Progenitor cell of endocrine pancreas (in vitro differentiated cells): ENCODE measurements around the gene PCCA. TPM values are rescaled to one million over a fixed set of nuclear protein-coding genes. Genes with fewer than 3 reads are reported as not detected.
"Not testable (repeated sequence)": the region's sequence is repeated elsewhere in the genome, so short reads cannot be mapped to it uniquely, and the experiment has no call there.

Experiments
- DNase-seq: peaks from one replicate; pipeline ENCODE4 v3.0.0; 2021; ENCODE audit warnings: low spot score; ENCODE audit not compliant: unreplicated experiment
- H3K27ac Mint-ChIP-seq: 2 replicates; pipeline ENCODE4 v1.8.0; 2021; ENCODE audit warnings: mild to moderate bottlenecking, moderate library complexity, mixed read lengths
- H3K27me3 Mint-ChIP-seq: 2 replicates; pipeline ENCODE4 v1.8.0; 2021; ENCODE audit warnings: mixed read lengths
- H3K36me3 Mint-ChIP-seq: 2 replicates; pipeline ENCODE4 v1.8.0; 2022; ENCODE audit warnings: mixed read lengths; ENCODE audit not compliant: insufficient read depth
- H3K4me1 Mint-ChIP-seq: 2 replicates; pipeline ENCODE4 v1.8.0; 2021; ENCODE audit warnings: low read depth, mixed read lengths
- H3K4me3 Mint-ChIP-seq: 2 replicates; pipeline ENCODE4 v1.8.0; 2021; ENCODE audit warnings: low read depth, mild to moderate bottlenecking, moderate library complexity, mixed read lengths
- H3K9me3 Mint-ChIP-seq: 2 replicates; pipeline ENCODE4 v1.8.0; 2021; ENCODE audit warnings: low read depth, mixed read lengths
- CTCF ChIP-seq: fragments of 200-600 bp; sonication (generic); IDR thresholded peaks from one replicate; pipeline ENCODE4 v1.5.0; 2021; ENCODE audit warnings: antibody characterized with exemption, mild to moderate bottlenecking; ENCODE audit not compliant: unreplicated experiment
- total RNA-seq: library from RNA; stranded (reverse); gene quantifications from 2 replicates; pipeline ENCODE4 v1.2.1, GENCODE V29; 2021

The PCCA gene
- total RNA-seq, 1 donor from 2014 or later = 48.1 TPM

GRCh38 chr13:100149389-100149788, 60.5 kb downstream of the PCCA start:
- H3K9me3 Mint-ChIP-seq = peaks cover 10% of the 10 kb centered on the region
- no peak overlapping the region for H3K27ac Mint-ChIP-seq
- peaks cover 32% of the 10 kb centered on the region for H3K36me3 Mint-ChIP-seq
- no peaks in the 10 kb centered on the region for H3K27me3 Mint-ChIP-seq
- DNase-seq = no peak
- no peak for TF ChIP-seq CTCF
- no peak overlapping the region for H3K4me3 Mint-ChIP-seq
- H3K4me1 Mint-ChIP-seq = no peaks in the 10 kb centered on the region

GRCh38 chr13:100150711-100151110, 61.8 kb downstream of the PCCA start:
- not testable (repeated sequence) for H3K27me3 Mint-ChIP-seq, H3K4me1 Mint-ChIP-seq, H3K9me3 Mint-ChIP-seq, DNase-seq, H3K27ac Mint-ChIP-seq, H3K4me3 Mint-ChIP-seq
- peaks cover 24% of the 10 kb centered on the region for H3K36me3 Mint-ChIP-seq

GRCh38 chr13:100154842-100155416, 66.0 kb downstream of the PCCA start:
- Mint-ChIP-seq H3K4me1 (no peaks in the 10 kb centered on the region), H3K4me3 (no peak overlapping the region), H3K9me3 (peaks cover 3% of the 10 kb centered on the region), H3K27me3 (no peaks in the 10 kb centered on the region), H3K27ac (peak overlapping the region; percentile 41), H3K36me3 (peaks cover 16% of the 10 kb centered on the region)
- no peak for TF ChIP-seq CTCF
- DNase-seq = no peak

GRCh38 chr13:100156788-100157187, 67.9 kb downstream of the PCCA start:
- H3K36me3 Mint-ChIP-seq = peaks cover 14% of the 10 kb centered on the region
- peak overlapping the region; percentile 11 for H3K27ac Mint-ChIP-seq
- no peak overlapping the region for H3K4me3 Mint-ChIP-seq
- DNase-seq = no peak
- no peak for TF ChIP-seq CTCF
- peaks cover 3% of the 10 kb centered on the region for H3K9me3 Mint-ChIP-seq
- H3K4me1 Mint-ChIP-seq = no peaks in the 10 kb centered on the region
- no peaks in the 10 kb centered on the region for H3K27me3 Mint-ChIP-seq

GRCh38 chr13:100158569-100158968, 69.7 kb downstream of the PCCA start:
- Mint-ChIP-seq H3K4me3 (no peak overlapping the region), H3K27ac (no peak overlapping the region), H3K36me3 (peaks cover 9% of the 10 kb centered on the region), H3K27me3 (no peaks in the 10 kb centered on the region), H3K9me3 (no peaks in the 10 kb centered on the region), H3K4me1 (no peaks in the 10 kb centered on the region)
- DNase-seq = no peak
- no peak for TF ChIP-seq CTCF

- Mint-ChIP-seq H3K36me3 (peaks cover 9% of the 10 kb centered on the region), H3K27me3 (no peaks in the 10 kb centered on the region), H3K4me3 (no peak overlapping the region), H3K9me3 (no peaks in the 10 kb centered on the region), H3K27ac (no peak overlapping the region), H3K4me1 (no peaks in the 10 kb centered on the region)
- no peak for TF ChIP-seq CTCF
- no peak for DNase-seq
Measured at GRCh38 chr13:100159584-100159983, 70.7 kb downstream of the PCCA start.
